DMS53 (cell line): ENCODE measurements around the gene POC1A.
A peak's percentile ranks its signal among the peaks of the same experiment; 100 is the strongest.

Source experiments
- DNase-seq: peaks from one replicate; lab custom pipeline; 2025; lab: John Stamatoyannopoulos, UW

Gene POC1A

GRCh38 chr3:52150860-52151259 is 3.4 kb downstream of the POC1A start:
- DNase-seq: no peak

GRCh38 chr3:52150357-52150756 is 3.9 kb downstream of the POC1A start:
- DNase-seq: no peak

- no peak for DNase-seq
These were observed 4.5 kb downstream of the POC1A start for GRCh38 chr3:52149726-52150125.

- DNase-seq: no peak
These were observed 5.2 kb downstream of the POC1A start for GRCh38 chr3:52149021-52149420.

- peak; percentile 12 for DNase-seq
These were observed 6.4 kb downstream of the POC1A start for GRCh38 chr3:52147804-52148203.

- no peak for DNase-seq
These were observed 7.4 kb downstream of the POC1A start for GRCh38 chr3:52146811-52147210.

- DNase-seq: no peak
These were observed 8.0 kb downstream of the POC1A start for GRCh38 chr3:52146189-52146588.

- no peak for DNase-seq
These were observed 8.5 kb downstream of the POC1A start for GRCh38 chr3:52145736-52146110.

- DNase-seq: no peak
These were observed 9.2 kb downstream of the POC1A start for GRCh38 chr3:52144796-52145735.

- DNase-seq: peak; percentile 66
These were observed 10.0 kb downstream of the POC1A start for GRCh38 chr3:52144034-52144795.

GRCh38 chr3:52143616-52144015 is 10.6 kb downstream of the POC1A start:
- no peak for DNase-seq

GRCh38 chr3:52143156-52143555 is 11.1 kb downstream of the POC1A start:
- no peak for DNase-seq

GRCh38 chr3:52141751-52142150 is 12.5 kb downstream of the POC1A start:
- no peak for DNase-seq

GRCh38 chr3:52140769-52141168 is 13.5 kb downstream of the POC1A start:
- DNase-seq: no peak

GRCh38 chr3:52140000-52140399 is 14.2 kb downstream of the POC1A start:
- no peak for DNase-seq

- no peak for DNase-seq
These were observed 16.9 kb downstream of the POC1A start for GRCh38 chr3:52137311-52137710.

- DNase-seq: no peak
These were observed 17.7 kb downstream of the POC1A start for GRCh38 chr3:52136513-52136912.

GRCh38 chr3:52135332-52135731 is 18.9 kb downstream of the POC1A start:
- DNase-seq: no peak

GRCh38 chr3:52134761-52135160 is 19.5 kb downstream of the POC1A start:
- DNase-seq: no peak

- DNase-seq: no peak
These were observed 21.3 kb downstream of the POC1A start for GRCh38 chr3:52132930-52133329.

GRCh38 chr3:52132041-52132440 is 22.2 kb downstream of the POC1A start:
- DNase-seq: no peak

- DNase-seq: no peak
These were observed 23.1 kb downstream of the POC1A start for GRCh38 chr3:52130966-52131622.
